ENCODE measurements around the gene SDK1.
"Not testable (repeated sequence)": the region's sequence is repeated elsewhere in the genome, so short reads cannot be mapped to it uniquely, and the experiment has no call there.

SDK1 gene

GRCh38 chr7:4091767-4092166 lies 790.7 kb downstream of the SDK1 start:
- no peak for DNase-seq

GRCh38 chr7:4093035-4093434 lies 792.0 kb downstream of the SDK1 start:
- DNase-seq = no peak

DNA sequence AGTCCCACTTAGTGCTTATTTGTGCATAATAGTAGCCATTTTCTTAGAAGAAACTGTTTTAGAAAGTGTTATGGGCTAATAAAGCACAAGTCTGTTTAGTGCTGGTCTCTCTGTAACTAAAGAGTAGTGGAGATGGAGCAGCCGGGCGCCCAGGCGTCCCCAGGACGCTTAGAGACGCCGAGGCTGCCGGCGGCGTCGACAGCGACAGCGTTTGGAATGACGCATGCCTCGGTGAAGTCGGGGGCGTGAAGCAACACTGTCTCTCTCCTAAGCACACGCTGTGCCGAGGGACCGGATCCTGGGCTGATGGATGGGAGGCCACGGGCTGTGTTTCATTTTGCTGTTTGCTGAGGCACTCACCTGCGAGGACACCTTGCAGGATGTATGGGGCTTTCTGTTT lies 792.4 kb downstream of the SDK1 start:
- DNase-seq = no peak

DNA sequence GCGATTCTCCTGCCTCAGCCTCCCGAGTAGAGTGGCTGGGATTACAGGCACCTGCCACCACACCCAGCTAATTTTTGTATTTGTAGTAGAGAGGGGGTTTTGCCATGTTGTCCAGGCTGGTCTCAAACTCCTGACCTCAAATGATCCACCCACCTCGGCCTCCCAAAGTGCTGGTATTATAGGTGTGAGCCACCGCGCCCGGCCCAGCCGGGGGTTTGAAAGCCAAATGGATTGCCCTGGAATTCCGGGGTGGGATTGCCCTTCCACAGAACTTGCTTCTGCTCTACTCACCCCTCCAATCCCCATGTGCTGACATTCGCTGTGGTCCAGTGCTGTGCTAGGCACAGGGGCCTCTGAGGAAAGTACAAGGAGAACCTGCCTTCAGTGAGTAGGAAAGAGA lies 793.1 kb downstream of the SDK1 start:
- not testable (repeated sequence) for DNase-seq

- no peak for DNase-seq
Observed at GRCh38 chr7:4097001-4097609, 796.1 kb downstream of the SDK1 start.

GRCh38 chr7:4098169-4098568 lies 797.1 kb downstream of the SDK1 start:
- no peak for DNase-seq

DNA sequence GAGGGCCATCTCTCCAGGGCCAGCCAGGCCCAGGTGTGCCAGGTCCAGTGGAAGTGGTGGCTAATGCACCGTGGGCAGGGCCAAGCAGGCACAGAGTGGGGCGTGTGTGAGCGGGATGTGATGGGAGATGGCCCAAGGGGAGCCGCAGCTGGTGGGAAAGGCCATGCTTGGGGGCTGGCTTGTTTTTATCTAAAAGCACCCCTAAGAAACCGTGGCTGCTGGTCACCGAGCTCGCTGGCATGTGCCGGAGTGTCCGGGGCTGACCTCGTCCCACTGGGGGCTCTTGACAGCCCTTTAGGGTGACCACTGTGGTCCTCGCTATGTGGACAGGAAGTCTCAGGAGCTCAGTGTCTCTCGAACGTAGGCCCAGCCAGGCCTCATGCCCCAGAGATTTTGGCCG lies 798.6 kb downstream of the SDK1 start:
- no peak for DNase-seq

DNA sequence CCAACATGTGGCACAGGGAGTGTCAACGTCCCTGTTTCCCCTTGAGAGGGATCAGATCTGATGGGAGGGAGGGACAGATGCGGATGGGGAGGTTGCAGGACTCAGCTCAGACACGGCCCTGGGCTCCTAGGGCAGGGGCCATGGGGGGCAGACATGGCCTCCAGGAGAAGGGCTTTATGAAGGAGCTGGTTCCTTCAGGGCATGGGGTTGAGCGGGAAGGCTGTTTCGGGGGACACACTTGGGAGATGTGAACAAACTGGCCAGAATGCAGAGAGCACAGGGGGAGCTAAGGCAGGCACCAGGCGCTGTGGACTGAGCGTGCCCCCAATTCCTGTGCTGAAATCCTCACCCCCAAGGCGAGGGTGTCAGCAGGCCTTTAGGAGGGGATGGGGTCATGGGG lies 799.1 kb downstream of the SDK1 start:
- no peak for DNase-seq

GRCh38 chr7:4100691-4101090 lies 799.6 kb downstream of the SDK1 start:
- DNase-seq = no peak

- DNase-seq = no peak
Observed at GRCh38 chr7:4102231-4102841, 801.3 kb downstream of the SDK1 start.

GRCh38 chr7:4103352-4104091 lies 802.5 kb downstream of the SDK1 start:
- no peak for DNase-seq

DNA sequence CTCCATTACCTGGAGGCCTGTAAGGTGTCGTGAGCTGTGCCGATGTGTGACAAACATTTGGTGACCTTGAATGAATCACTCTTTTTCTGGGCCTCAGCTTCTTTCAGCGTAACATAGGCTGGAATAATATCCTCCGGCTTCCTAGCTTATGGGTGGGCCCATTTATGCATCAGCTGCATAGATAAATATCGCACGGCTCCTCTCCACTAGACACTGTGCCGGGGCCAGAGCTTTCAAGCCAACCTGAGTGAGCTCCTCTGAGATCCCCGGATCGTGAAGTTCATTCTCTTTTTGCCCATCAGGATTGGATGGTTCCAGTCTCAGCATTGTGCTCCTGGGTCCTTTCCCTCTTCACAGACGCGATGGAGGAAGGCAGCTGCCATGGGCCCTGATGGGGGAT lies 806.8 kb downstream of the SDK1 start:
- no peak for DNase-seq

DNA sequence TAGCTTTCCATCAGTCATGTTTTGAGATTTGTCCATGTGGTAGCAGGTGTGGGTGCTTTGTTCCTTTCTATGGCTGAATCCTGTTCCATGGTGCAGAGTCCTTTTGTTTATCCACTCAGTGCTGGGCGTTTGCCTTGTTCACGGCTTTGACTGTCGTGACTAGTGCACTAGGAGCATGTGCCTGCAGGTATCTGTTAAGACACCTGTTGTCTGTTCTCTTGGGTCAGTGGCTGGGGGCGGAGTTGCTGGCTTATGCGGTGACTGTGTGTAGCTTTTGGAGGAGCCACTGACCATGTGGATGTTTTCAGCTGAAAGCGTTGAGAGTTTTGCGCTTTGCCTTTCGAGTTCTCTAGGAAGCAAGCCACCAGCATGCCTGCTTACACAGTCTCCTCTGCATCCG lies 807.9 kb downstream of the SDK1 start:
- DNase-seq = no peak

DNA sequence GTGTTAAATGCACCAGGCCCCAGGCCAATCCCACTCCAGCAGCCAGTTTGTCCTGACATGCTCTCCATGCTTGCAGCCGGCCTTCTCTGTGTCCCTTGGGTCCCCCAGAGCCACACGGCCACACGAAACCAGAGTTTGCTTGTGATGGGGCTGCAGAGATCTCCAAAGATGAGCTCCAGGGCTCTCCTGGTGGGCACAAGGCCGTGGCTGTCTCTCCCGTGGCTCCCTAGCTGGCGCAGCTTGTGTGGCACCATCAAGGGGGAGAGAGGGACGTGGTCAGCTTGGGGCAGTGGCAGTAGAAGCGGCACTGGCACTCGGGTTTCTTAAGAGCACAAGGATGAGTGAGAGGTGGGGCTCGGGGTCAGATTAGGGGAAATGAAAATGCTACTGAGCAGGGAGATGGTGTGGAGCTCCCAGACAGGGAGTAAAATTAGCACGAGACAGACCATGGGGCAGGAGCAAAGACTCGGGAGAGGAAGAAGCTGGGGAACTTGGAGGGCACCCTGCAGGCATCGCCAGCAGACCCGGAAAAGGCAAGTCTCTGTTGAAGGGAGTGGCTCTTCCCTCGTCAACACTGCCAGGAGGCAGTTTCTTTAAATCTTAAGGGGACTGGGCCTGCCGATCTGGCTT lies 808.5 kb downstream of the SDK1 start:
- DNase-seq = no peak

- no peak for DNase-seq
Observed at GRCh38 chr7:4110438-4110837, 809.4 kb downstream of the SDK1 start.

- no peak for DNase-seq
Observed at GRCh38 chr7:4111166-4111565, 810.1 kb downstream of the SDK1 start.

DNA sequence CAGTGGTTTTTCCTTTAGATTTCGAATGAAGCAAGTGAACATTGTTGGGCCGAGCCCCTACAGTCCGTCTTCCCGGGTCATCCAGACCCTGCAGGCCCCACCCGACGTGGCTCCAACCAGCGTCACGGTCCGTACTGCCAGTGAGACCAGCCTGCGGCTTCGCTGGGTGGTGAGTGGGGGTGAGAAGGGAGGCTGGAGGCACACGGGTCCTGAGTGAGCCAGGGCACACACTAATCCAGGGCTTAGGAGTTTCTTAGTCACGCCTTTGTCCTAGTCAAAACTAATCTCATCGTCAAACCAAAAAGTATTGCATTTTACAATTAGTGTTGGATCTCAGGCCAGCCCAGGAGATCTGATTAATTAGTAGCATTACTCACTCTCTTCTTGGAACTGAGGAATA lies 812.2 kb downstream of the SDK1 start:
- no peak for DNase-seq

- no peak for DNase-seq
Observed at GRCh38 chr7:4113976-4114375, 812.9 kb downstream of the SDK1 start.

GRCh38 chr7:4115442-4115841 lies 814.4 kb downstream of the SDK1 start:
- DNase-seq = no peak

DNA sequence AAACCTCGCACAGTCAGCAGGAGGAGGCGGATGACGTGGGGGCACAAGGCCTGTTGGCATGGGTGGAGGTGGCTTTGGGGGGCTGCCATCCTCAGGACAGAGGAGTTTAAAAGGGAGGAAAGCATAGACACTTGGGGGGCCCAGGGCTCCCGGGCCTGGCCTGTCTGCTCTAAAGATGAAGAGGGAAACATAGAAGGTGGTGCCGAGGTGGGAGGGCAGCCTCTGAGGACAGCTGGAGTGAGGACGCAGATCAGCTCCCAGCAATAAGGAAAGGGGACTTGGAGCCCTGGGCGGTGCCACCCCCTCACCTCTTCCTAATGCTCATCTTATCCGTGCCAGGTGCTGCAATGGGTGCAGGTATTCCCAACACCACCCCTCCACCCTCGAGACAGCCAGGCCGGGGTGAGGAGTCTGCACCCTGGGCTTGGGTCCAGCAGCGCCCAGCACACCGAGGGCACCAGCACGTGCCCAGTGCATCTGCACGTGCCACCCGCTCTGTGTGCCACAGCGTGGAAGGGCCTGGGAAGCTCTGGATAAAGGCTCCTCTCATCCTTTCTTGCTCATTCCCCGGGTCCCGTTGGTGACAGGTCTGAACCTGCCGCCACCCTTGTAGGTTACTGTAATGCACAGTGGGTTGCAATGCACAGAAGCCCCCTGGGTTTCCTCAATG lies 815.0 kb downstream of the SDK1 start:
- DNase-seq = no peak

- no peak for DNase-seq
Observed at GRCh38 chr7:4119848-4120247, 818.8 kb downstream of the SDK1 start.

DNA sequence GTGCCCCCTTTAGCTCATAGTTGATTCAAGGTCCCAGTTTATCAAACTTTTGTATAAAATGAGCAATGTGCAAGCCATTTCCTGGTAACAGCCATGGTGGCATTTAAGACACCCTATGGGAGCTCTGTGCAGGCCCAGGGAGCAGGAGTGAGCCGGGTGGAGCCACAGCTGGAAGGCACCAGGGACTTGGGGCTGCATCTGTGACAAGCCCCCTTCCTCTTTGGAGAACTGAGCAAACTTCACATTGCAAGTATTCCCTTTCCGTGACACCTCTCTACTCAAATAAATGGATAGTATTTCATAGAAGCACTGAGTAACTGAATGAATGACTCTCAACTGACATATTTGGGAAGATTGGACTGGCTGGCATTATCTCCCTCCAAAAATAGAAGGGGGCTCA lies 822.3 kb downstream of the SDK1 start:
- DNase-seq = no peak

DNA sequence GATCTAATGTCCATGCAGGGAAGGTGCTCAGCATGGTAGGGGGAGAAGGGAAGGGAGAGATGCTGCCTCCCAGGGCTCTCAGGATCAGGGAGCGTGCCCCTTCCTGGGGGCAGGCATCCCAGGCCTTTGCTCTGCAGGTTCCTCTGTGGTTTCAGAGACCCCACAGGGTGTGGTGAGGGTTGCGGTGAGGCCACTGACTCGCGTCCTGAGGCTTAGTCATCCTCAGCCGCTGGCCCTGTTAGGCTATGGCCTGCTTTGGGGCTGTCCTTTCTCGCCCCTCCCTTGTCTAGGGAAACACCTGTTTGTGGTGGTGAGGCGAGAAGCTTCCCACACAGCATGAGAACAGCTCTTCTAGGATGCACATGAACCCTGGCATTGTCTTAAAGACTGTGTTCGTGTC lies 822.8 kb downstream of the SDK1 start:
- DNase-seq = no peak
